Measurements from ENCODE around the gene CCK. TPM values are rescaled to one million over a fixed set of nuclear protein-coding genes. Genes with fewer than 3 reads are reported as not detected.

The CCK gene
- total RNA-seq, 1 donor from 2014 or later: 7.8 TPM

- H3K36me3 ChIP-seq (ENCODE audit: control insufficient read depth in 3 of 3, insufficient read depth in 3 of 3, low read length in 3 of 3): peaks cover 16 to 30% (median 24%) of the 10 kb centered on the region in 3 donors
- no peak overlapping the region for H3K27ac ChIP-seq (ENCODE audit: low read depth, low read length)
- H3K9ac ChIP-seq (ENCODE audit: low read depth in 1 of 3, low read length in 3 of 3): no peak overlapping the region
Observed at GRCh38 chr3:42214565-42215283, 51.3 kb downstream of the CCK start.

GRCh38 chr3:42214064-42214463, 51.9 kb downstream of the CCK start:
- peaks cover 16 to 28% (median 25%) of the 10 kb centered on the region in 3 donors for H3K36me3 ChIP-seq (ENCODE audit: control insufficient read depth in 3 of 3, insufficient read depth in 3 of 3, low read length in 3 of 3)
- no peaks in the 10 kb centered on the region for H3K27me3 ChIP-seq (ENCODE audit: control insufficient read depth in 3 of 3, insufficient read depth in 3 of 3, low read length in 3 of 3)
- no peak overlapping the region for H3K9ac ChIP-seq (ENCODE audit: low read depth in 1 of 3, low read length in 3 of 3)
- no peak overlapping the region for H3K27ac ChIP-seq (ENCODE audit: low read depth, low read length)
- peaks cover 0 to 24% (median 9%) of the 10 kb centered on the region in 3 donors for H3K4me1 ChIP-seq (ENCODE audit: control insufficient read depth in 3 of 3, insufficient read depth in 3 of 3, low read length in 3 of 3)
- H3K4me3 ChIP-seq (ENCODE audit: low read length in 3 of 3): no peak overlapping the region
- no peaks in the 10 kb centered on the region for H3K9me3 ChIP-seq (ENCODE audit: control insufficient read depth in 3 of 3, low read length in 3 of 3)

More at GRCh38 chr3:42214565-42215283, 51.3 kb downstream of the CCK start:
- Histone ChIP-seq H3K27me3 (ENCODE audit: control insufficient read depth in 3 of 3, insufficient read depth in 3 of 3, low read length in 3 of 3) (no peaks in the 10 kb centered on the region), H3K4me1 (ENCODE audit: control insufficient read depth in 3 of 3, insufficient read depth in 3 of 3, low read length in 3 of 3) (peaks cover 0 to 24% (median 9%) of the 10 kb centered on the region in 3 donors), H3K4me3 (ENCODE audit: low read length in 3 of 3) (no peak overlapping the region), H3K9me3 (ENCODE audit: control insufficient read depth in 3 of 3, low read length in 3 of 3) (no peaks in the 10 kb centered on the region)

DNA sequence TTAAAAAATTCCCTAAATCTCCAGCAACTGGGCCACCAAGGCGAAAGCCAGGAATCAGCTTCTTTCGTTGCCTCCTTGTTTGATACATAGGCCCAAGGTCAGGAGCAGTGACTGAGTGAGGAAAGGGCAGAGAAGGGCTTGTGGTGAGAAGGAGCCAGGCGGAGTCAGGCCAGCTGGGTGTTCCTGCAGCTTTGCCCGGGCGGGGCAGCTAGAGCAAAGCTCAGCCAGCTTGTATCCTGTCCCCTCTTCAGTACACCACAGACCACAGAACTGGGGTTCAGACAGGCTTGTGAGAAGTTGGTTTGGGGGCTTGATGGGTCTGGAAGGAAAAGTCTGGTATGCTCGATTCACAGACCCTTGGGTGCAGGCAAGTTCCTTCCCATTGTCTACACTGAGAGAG, 52.6 kb downstream of the CCK start:
- Histone ChIP-seq H3K36me3 (ENCODE audit: control insufficient read depth in 3 of 3, insufficient read depth in 3 of 3, low read length in 3 of 3) (peaks cover 16 to 29% (median 25%) of the 10 kb centered on the region in 3 donors), H3K9me3 (ENCODE audit: control insufficient read depth in 3 of 3, low read length in 3 of 3) (no peaks in the 10 kb centered on the region), H3K4me1 (ENCODE audit: control insufficient read depth in 3 of 3, insufficient read depth in 3 of 3, low read length in 3 of 3) (peaks cover 0 to 24% (median 9%) of the 10 kb centered on the region in 3 donors), H3K27me3 (ENCODE audit: control insufficient read depth in 3 of 3, insufficient read depth in 3 of 3, low read length in 3 of 3) (no peaks in the 10 kb centered on the region), H3K9ac (ENCODE audit: low read depth in 1 of 3, low read length in 3 of 3) (no peak overlapping the region), H3K27ac (ENCODE audit: low read depth, low read length) (no peak overlapping the region), H3K4me3 (ENCODE audit: low read length in 3 of 3) (no peak overlapping the region)

- Histone ChIP-seq H3K9me3 (ENCODE audit: control insufficient read depth in 3 of 3, low read length in 3 of 3) (no peaks in the 10 kb centered on the region), H3K4me1 (ENCODE audit: control insufficient read depth in 3 of 3, insufficient read depth in 3 of 3, low read length in 3 of 3) (peaks cover 0 to 24% (median 9%) of the 10 kb centered on the region in 3 donors), H3K27me3 (ENCODE audit: control insufficient read depth in 3 of 3, insufficient read depth in 3 of 3, low read length in 3 of 3) (no peaks in the 10 kb centered on the region), H3K36me3 (ENCODE audit: control insufficient read depth in 3 of 3, insufficient read depth in 3 of 3, low read length in 3 of 3) (peaks cover 10 to 33% (median 19%) of the 10 kb centered on the region in 3 donors), H3K27ac (ENCODE audit: low read depth, low read length) (no peak overlapping the region), H3K9ac (ENCODE audit: low read depth in 1 of 3, low read length in 3 of 3) (no peak overlapping the region), H3K4me3 (ENCODE audit: low read length in 3 of 3) (no peak overlapping the region)
Observed at GRCh38 chr3:42210726-42211125, 55.3 kb downstream of the CCK start.

DNA sequence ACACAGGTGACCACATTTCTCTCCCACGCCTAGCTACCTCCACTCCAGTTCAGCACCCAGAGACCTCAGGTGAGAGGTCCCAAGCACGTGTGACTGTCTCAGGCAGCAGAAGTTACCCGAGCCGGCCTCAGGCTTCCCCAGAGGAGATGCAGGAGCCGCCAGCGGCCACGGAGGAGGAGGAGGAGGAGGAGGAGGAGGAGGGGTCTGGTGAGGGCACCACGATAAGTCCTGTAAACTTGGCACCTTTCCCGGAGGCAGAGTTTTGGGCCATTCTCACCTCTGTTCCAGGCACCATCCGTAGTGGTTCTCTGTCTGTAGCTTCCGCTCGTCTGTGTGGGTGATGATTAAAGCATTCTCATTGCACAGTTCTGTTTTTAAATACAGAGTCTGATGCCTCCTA, 56.1 kb downstream of the CCK start:
- Histone ChIP-seq H3K9me3 (ENCODE audit: control insufficient read depth in 3 of 3, low read length in 3 of 3) (no peaks in the 10 kb centered on the region), H3K9ac (ENCODE audit: low read depth in 1 of 3, low read length in 3 of 3) (no peak overlapping the region), H3K4me1 (ENCODE audit: control insufficient read depth in 3 of 3, insufficient read depth in 3 of 3, low read length in 3 of 3) (peaks cover 0 to 18% (median 9%) of the 10 kb centered on the region in 3 donors), H3K27ac (ENCODE audit: low read depth, low read length) (no peak overlapping the region), H3K27me3 (ENCODE audit: control insufficient read depth in 3 of 3, insufficient read depth in 3 of 3, low read length in 3 of 3) (no peaks in the 10 kb centered on the region), H3K36me3 (ENCODE audit: control insufficient read depth in 3 of 3, insufficient read depth in 3 of 3, low read length in 3 of 3) (peaks cover 10 to 40% (median 19%) of the 10 kb centered on the region in 3 donors), H3K4me3 (ENCODE audit: low read length in 3 of 3) (no peak overlapping the region)

Small RNA genes within 50 kb of the gene (small RNA-seq; reads per million reads assigned to genes)
- gene RNU4-78P: not detected

Other genes starting within 250 kb of the CCK start
- gene TRAK1, start 174.8 kb downstream of the CCK start, total RNA-seq: 57.9 TPM
- not detected for gene LYZL4, start 144.4 kb upstream of the CCK start, total RNA-seq
- 1.6 TPM for gene VIPR1, start 236.5 kb upstream of the CCK start, total RNA-seq

Data from skeletal muscle tissue (tissue), 5 donors.